GM12878 (cell line): ENCODE results near the gene CNKSR1. TPM values are rescaled to one million over a fixed set of nuclear protein-coding genes. Genes with fewer than 3 reads are reported as not detected.

Experiments
- CHD4 ChIP-seq: fragments of 200-600 bp; sonication (generic); IDR thresholded peaks from 2 replicates; pipeline ENCODE4 v1.6.1; 2016; ENCODE audit warnings: mild to moderate bottlenecking
- EGR1 ChIP-seq, 2 experiments: IDR thresholded peaks; 1 replicate in 1 of 2; 2 replicates in 1 of 2; pipeline ENCODE4 v1.6.1; 2011 to 2012; ENCODE audit warnings: low read depth in 2 of 2, low read length in 2 of 2, borderline replicate concordance in 1 of 2, mild to moderate bottlenecking in 1 of 2, moderate library complexity in 1 of 2
- ESRRA ChIP-seq: IDR thresholded peaks from 2 replicates; pipeline ENCODE4 v1.6.1; 2012; ENCODE audit warnings: mild to moderate bottlenecking, low read length, improper control_type of control experiment
- FOXK2 ChIP-seq: fragments of 450-650 bp; IDR thresholded peaks from 2 replicates; pipeline ENCODE4 v1.6.1; 2017; ENCODE audit warnings: mild to moderate bottlenecking, moderate library complexity
- HDGF ChIP-seq: fragments of 450-650 bp; IDR thresholded peaks from 2 replicates; pipeline ENCODE4 v1.6.1; 2016; ENCODE audit warnings: antibody characterized with exemption
- KLF5 ChIP-seq: fragments of 450-650 bp; IDR thresholded peaks from 2 replicates; pipeline ENCODE4 v1.6.1; 2014; ENCODE audit warnings: mild to moderate bottlenecking; ENCODE audit not compliant: partially characterized antibody
- POU2F2 ChIP-seq: IDR thresholded peaks from 3 replicates; pipeline ENCODE4 v1.6.1; 2011; ENCODE audit warnings: low read depth, mild to moderate bottlenecking, low read length, borderline replicate concordance
- RCOR1 ChIP-seq: conservative IDR thresholded peaks from 2 replicates; pipeline ENCODE4 v1.6.1; 2012; ENCODE audit warnings: low read depth, low read length, improper control_type of control experiment
- SMAD1 ChIP-seq: fragments of 450-650 bp; IDR thresholded peaks from 2 replicates; pipeline ENCODE4 v1.6.1; 2018; ENCODE audit warnings: mild to moderate bottlenecking, low read depth; ENCODE audit not compliant: partially characterized antibody
- SPI1 ChIP-seq: IDR thresholded peaks from 2 replicates; pipeline ENCODE4 v1.6.1; 2011; ENCODE audit warnings: low read depth, mild to moderate bottlenecking, low read length, moderate library complexity, borderline replicate concordance; ENCODE audit not compliant: insufficient read depth
- SUPT20H ChIP-seq: IDR thresholded peaks from 2 replicates; pipeline ENCODE4 v1.6.1; 2011; ENCODE audit warnings: low read depth, mild to moderate bottlenecking, low read length, moderate library complexity, borderline replicate concordance; ENCODE audit not compliant: control insufficient read depth
- TCF7 ChIP-seq: IDR thresholded peaks from 2 replicates; pipeline ENCODE4 v1.6.1; 2014; ENCODE audit warnings: antibody characterized with exemption, borderline replicate concordance
- WRNIP1 ChIP-seq: IDR thresholded peaks from 2 replicates; pipeline ENCODE4 v1.6.1; 2011; ENCODE audit warnings: low read depth, low read length, improper control_type of control experiment, borderline replicate concordance
- ZNF274 ChIP-seq: IDR thresholded peaks from one replicate; pipeline ENCODE4 v1.8.0; 2011; ENCODE audit not compliant: insufficient read length, insufficient read depth
- ZSCAN29 ChIP-seq: fragments of 450-650 bp; IDR thresholded peaks from 2 replicates; pipeline ENCODE4 v1.6.1; 2017; ENCODE audit warnings: mild to moderate bottlenecking, moderate library complexity
- polyA plus RNA-seq, 11 experiments: library from polyadenylated mRNA; depleted of rRNA in 4 of 11; unstranded in 6 of 11; stranded (reverse) in 5 of 11; fragments of >200 nt; fragmentation: Nextera tagmentation in 4 of 11; fragmentation: Illumina TruSeq in 1 of 11; extraction: Ambion mirVana in 4 of 11; extraction: Trizol in 1 of 11; gene quantifications; 1 replicate in 1 of 11; 2 replicates in 10 of 11; pipeline versions ENCODE4 v1.2.1 to v1.2.3, GENCODE V29; 2011 to 2016; ENCODE audit warnings: inconsistent platforms in 2 of 11, missing spikeins in 2 of 11, low read depth in 1 of 11
- total RNA-seq, 4 experiments: library from RNA; depleted of rRNA in 3 of 4; stranded (reverse); fragments of >200 nt in 3 of 4; fragmentation: Illumina TruSeq in 1 of 4; extraction: Trizol in 1 of 4; gene quantifications; 2 replicates each; pipeline versions ENCODE4 v1.2.1 to v1.2.3, GENCODE V29; 2013 to 2021
- TF ChIP-seq, protein P1 (sequence below): fragments of 450-650 bp; IDR thresholded peaks from 2 replicates; pipeline ENCODE4 v1.6.1; 2017; ENCODE audit warnings: mild to moderate bottlenecking, low read depth, inconsistent platforms; ENCODE audit not compliant: poor library complexity, severe bottlenecking
- TF ChIP-seq, protein P2 (sequence below): fragments of 450-650 bp; IDR thresholded peaks from 2 replicates; pipeline ENCODE4 v1.6.1; 2016; ENCODE audit warnings: mild to moderate bottlenecking
- TF ChIP-seq, protein P3 (sequence below): fragments of 450-650 bp; IDR thresholded peaks from 2 replicates; pipeline ENCODE4 v1.6.1; 2017; ENCODE audit warnings: antibody characterized with exemption, mild to moderate bottlenecking, moderate library complexity
- TF ChIP-seq, protein P4 (sequence below): fragments of 450-650 bp; IDR thresholded peaks from 2 replicates; pipeline ENCODE4 v1.6.1; 2017; ENCODE audit warnings: mild to moderate bottlenecking, moderate library complexity

The CNKSR1 gene
- total and polyA plus RNA-seq, 10 of the 15 experiments (the other 5 are each of a cell fraction or from before 2014, with no cell fraction given), result 0.06 to 1.2 (median 0.86) TPM

DNA sequence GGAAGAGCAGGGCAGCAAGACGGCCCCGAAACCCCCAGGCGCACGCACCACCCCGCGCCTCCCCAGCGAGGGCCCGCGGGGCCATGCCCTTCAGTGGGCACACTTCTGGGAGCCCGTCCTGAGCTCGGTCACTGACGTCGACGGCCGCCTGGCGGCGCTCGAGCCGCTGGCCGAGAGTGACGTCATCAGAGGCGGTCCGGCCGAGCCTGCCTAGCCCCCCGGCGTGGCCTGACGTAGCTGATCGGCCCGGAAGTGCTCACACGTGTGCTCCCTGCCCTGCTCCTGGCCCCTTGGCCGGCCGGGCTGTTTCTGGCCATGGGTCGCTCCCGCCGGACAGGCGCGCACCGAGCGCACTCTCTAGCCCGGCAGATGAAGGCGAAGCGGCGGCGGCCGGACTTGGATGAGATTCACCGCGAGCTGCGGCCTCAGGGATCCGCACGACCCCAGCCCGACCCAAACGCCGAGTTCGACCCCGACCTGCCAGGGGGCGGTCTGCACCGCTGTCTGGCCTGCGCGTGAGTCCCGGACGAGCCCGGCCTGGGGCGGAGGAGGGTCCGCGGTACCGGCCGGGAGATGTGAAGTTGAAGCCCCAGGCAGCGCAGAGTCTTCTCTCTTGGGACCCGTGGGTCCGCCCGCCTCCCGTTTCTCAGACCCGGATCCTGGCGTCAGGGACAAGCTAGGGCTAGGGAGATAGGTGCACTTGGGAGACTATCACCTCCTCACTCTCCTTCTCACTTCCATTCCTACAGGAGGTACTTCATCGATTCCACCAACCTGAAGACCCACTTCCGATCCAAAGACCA lies 7.4 kb upstream of the CNKSR1 start, which contains the start of gene ZNF593 (continued):
- TF ChIP-seq SPI1, result 0 out of 2 replicates have a peak, but pooled peaks have one; percentile 4
- TF ChIP-seq EGR1 (IDR thresholded peaks at IDR 0.05; ENCODE audit: borderline replicate concordance in 1 of 2, low read depth in 2 of 2, low read length in 2 of 2), result no peak
- TF ChIP-seq, protein P1, sequence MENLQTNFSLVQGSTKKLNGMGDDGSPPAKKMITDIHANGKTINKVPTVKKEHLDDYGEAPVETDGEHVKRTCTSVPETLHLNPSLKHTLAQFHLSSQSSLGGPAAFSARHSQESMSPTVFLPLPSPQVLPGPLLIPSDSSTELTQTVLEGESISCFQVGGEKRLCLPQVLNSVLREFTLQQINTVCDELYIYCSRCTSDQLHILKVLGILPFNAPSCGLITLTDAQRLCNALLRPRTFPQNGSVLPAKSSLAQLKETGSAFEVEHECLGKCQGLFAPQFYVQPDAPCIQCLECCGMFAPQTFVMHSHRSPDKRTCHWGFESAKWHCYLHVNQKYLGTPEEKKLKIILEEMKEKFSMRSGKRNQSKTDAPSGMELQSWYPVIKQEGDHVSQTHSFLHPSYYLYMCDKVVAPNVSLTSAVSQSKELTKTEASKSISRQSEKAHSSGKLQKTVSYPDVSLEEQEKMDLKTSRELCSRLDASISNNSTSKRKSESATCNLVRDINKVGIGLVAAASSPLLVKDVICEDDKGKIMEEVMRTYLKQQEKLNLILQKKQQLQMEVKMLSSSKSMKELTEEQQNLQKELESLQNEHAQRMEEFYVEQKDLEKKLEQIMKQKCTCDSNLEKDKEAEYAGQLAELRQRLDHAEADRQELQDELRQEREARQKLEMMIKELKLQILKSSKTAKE, result no peak
- TF ChIP-seq, protein P2, sequence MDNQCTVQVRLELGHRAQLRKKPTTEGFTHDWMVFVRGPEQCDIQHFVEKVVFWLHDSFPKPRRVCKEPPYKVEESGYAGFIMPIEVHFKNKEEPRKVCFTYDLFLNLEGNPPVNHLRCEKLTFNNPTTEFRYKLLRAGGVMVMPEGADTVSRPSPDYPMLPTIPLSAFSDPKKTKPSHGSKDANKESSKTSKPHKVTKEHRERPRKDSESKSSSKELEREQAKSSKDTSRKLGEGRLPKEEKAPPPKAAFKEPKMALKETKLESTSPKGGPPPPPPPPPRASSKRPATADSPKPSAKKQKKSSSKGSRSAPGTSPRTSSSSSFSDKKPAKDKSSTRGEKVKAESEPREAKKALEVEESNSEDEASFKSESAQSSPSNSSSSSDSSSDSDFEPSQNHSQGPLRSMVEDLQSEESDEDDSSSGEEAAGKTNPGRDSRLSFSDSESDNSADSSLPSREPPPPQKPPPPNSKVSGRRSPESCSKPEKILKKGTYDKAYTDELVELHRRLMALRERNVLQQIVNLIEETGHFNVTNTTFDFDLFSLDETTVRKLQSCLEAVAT, result no peak
- no peak for TF ChIP-seq ZSCAN29
- TF ChIP-seq POU2F2, result 0 out of 3 replicates have a peak, but pooled peaks have one; percentile 31
- TF ChIP-seq FOXK2, result no peak
- no peak for TF ChIP-seq SUPT20H
- 0 out of 2 replicates have a peak, but pooled peaks have one; percentile 44 for TF ChIP-seq HDGF
- peak; percentile 82; the same call in 1 of the 2 replicates for TF ChIP-seq ESRRA
- TF ChIP-seq SMAD1, result no peak
- TF ChIP-seq ZNF274, result no peak
- TF ChIP-seq CHD4, result no peak
- no peak for TF ChIP-seq WRNIP1
- TF ChIP-seq RCOR1, result no peak
- TF ChIP-seq KLF5, result no peak
- TF ChIP-seq TCF7, result no peak
- TF ChIP-seq, protein P3, sequence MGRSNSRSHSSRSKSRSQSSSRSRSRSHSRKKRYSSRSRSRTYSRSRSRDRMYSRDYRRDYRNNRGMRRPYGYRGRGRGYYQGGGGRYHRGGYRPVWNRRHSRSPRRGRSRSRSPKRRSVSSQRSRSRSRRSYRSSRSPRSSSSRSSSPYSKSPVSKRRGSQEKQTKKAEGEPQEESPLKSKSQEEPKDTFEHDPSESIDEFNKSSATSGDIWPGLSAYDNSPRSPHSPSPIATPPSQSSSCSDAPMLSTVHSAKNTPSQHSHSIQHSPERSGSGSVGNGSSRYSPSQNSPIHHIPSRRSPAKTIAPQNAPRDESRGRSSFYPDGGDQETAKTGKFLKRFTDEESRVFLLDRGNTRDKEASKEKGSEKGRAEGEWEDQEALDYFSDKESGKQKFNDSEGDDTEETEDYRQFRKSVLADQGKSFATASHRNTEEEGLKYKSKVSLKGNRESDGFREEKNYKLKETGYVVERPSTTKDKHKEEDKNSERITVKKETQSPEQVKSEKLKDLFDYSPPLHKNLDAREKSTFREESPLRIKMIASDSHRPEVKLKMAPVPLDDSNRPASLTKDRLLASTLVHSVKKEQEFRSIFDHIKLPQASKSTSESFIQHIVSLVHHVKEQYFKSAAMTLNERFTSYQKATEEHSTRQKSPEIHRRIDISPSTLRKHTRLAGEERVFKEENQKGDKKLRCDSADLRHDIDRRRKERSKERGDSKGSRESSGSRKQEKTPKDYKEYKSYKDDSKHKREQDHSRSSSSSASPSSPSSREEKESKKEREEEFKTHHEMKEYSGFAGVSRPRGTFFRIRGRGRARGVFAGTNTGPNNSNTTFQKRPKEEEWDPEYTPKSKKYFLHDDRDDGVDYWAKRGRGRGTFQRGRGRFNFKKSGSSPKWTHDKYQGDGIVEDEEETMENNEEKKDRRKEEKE, result no peak
- TF ChIP-seq, protein P4, sequence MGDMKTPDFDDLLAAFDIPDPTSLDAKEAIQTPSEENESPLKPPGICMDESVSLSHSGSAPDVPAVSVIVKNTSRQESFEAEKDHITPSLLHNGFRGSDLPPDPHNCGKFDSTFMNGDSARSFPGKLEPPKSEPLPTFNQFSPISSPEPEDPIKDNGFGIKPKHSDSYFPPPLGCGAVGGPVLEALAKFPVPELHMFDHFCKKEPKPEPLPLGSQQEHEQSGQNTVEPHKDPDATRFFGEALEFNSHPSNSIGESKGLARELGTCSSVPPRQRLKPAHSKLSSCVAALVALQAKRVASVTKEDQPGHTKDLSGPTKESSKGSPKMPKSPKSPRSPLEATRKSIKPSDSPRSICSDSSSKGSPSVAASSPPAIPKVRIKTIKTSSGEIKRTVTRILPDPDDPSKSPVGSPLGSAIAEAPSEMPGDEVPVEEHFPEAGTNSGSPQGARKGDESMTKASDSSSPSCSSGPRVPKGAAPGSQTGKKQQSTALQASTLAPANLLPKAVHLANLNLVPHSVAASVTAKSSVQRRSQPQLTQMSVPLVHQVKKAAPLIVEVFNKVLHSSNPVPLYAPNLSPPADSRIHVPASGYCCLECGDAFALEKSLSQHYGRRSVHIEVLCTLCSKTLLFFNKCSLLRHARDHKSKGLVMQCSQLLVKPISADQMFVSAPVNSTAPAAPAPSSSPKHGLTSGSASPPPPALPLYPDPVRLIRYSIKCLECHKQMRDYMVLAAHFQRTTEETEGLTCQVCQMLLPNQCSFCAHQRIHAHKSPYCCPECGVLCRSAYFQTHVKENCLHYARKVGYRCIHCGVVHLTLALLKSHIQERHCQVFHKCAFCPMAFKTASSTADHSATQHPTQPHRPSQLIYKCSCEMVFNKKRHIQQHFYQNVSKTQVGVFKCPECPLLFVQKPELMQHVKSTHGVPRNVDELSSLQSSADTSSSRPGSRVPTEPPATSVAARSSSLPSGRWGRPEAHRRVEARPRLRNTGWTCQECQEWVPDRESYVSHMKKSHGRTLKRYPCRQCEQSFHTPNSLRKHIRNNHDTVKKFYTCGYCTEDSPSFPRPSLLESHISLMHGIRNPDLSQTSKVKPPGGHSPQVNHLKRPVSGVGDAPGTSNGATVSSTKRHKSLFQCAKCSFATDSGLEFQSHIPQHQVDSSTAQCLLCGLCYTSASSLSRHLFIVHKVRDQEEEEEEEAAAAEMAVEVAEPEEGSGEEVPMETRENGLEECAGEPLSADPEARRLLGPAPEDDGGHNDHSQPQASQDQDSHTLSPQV, result no peak; the same call in 1 of the 2 replicates
